Fibroblast of lung (primary cell): ENCODE measurements around the gene SIM1. TPM values are rescaled to one million over a fixed set of nuclear protein-coding genes. Genes with fewer than 3 reads are reported as not detected.

ENCODE experiments used
- DNase-seq, 2 donors: peaks; one replicate each; pipeline versions ENCODE4 v3.0.0 to v3.0.0-alpha.2; 2010; ENCODE audit warnings: low read depth in 2 of 2
- H2AFZ ChIP-seq: 2 replicates; pipeline ENCODE4 v1.5.1; 2012; ENCODE audit warnings: low read length, control low read depth, inconsistent platforms
- H3K27ac ChIP-seq: 2 replicates; pipeline ENCODE4 v1.5.1; 2011; ENCODE audit warnings: low read length, control low read depth; ENCODE audit not compliant: insufficient read depth
- H3K27me3 ChIP-seq: 2 replicates; pipeline ENCODE4 v1.5.1; 2011; ENCODE audit warnings: mild to moderate bottlenecking, low read length; ENCODE audit not compliant: control insufficient read depth, insufficient read depth
- H3K36me3 ChIP-seq: 2 replicates; pipeline ENCODE4 v1.5.1; 2011; ENCODE audit warnings: low read length; ENCODE audit not compliant: control insufficient read depth, insufficient read depth
- H3K4me1 ChIP-seq: 2 replicates; pipeline ENCODE4 v1.5.1; 2011; ENCODE audit warnings: low read length; ENCODE audit not compliant: control insufficient read depth, insufficient read depth; ENCODE audit errors: extremely low read depth
- H3K4me2 ChIP-seq: 2 replicates; pipeline ENCODE4 v1.5.1; 2011; ENCODE audit warnings: low read length, control low read depth; ENCODE audit not compliant: insufficient read depth; ENCODE audit errors: extremely low read depth
- H3K4me3 ChIP-seq, 4 experiments: fragments of 200-600 bp in 1 of 4; sonication (generic) in 1 of 4; replicated peaks in 1 of 4; 2 replicates each; pipeline ENCODE4 v1.5.1; 2011 to 2016; ENCODE audit warnings: low read length in 4 of 4, low read depth in 3 of 4, mild to moderate bottlenecking in 3 of 4, control low read depth in 2 of 4, inconsistent platforms in 1 of 4, mixed read lengths in 1 of 4; ENCODE audit not compliant: insufficient read depth in 1 of 4; ENCODE audit errors: control extremely low read depth in 1 of 4
- H3K79me2 ChIP-seq: 2 replicates; pipeline ENCODE4 v1.5.1; 2012; ENCODE audit warnings: mild to moderate bottlenecking, low read length, inconsistent platforms; ENCODE audit not compliant: control insufficient read depth, insufficient read depth
- H3K9ac ChIP-seq: 2 replicates; pipeline ENCODE4 v1.5.1; 2011; ENCODE audit warnings: mild to moderate bottlenecking, low read length, control low read depth; ENCODE audit not compliant: insufficient read depth
- H3K9me3 ChIP-seq: 2 replicates; pipeline ENCODE4 v1.5.1; 2012; ENCODE audit warnings: low read depth, low read length; ENCODE audit not compliant: control insufficient read depth, insufficient read depth
- H4K20me1 ChIP-seq: 2 replicates; pipeline ENCODE4 v1.5.1; 2011; ENCODE audit warnings: low read length; ENCODE audit not compliant: control insufficient read depth, insufficient read depth; ENCODE audit errors: extremely low read depth
- EZH2 ChIP-seq: IDR thresholded peaks from 2 replicates; pipeline ENCODE4 v1.5.1; 2012; ENCODE audit warnings: low read length, control low read depth, mild to moderate bottlenecking; ENCODE audit errors: missing control alignments
- polyA plus RNA-seq, 2 donors: library from polyadenylated mRNA; depleted of rRNA in 1 of 2; stranded (reverse) in 1 of 2; unstranded in 1 of 2; fragments of >200 nt; gene quantifications; 2 replicates each; pipeline ENCODE4 v1.2.1, GENCODE V29; 2011 to 2012; ENCODE audit warnings: missing spikeins in 1 of 2
- total RNA-seq: library from RNA; depleted of rRNA; stranded (reverse); fragments of >200 nt; gene quantifications from 2 replicates; pipeline ENCODE4 v1.2.1, GENCODE V29; 2014
- TF ChIP-seq, protein P1 (sequence below), 2 donors: IDR thresholded peaks in 1 of 2; conservative IDR thresholded peaks in 1 of 2; 1 replicate in 1 of 2; 2 replicates in 1 of 2; pipeline ENCODE4 v1.5.1; 2011 to 2012; ENCODE audit warnings: low read length in 2 of 2, control low read depth in 1 of 2, inconsistent platforms in 1 of 2, low read depth in 1 of 2, mild to moderate bottlenecking in 1 of 2

The SIM1 gene
- total and polyA plus RNA-seq, 2 donors (not counting 1 experiment from before 2014, with no cell fraction given) = not detected

DNA sequence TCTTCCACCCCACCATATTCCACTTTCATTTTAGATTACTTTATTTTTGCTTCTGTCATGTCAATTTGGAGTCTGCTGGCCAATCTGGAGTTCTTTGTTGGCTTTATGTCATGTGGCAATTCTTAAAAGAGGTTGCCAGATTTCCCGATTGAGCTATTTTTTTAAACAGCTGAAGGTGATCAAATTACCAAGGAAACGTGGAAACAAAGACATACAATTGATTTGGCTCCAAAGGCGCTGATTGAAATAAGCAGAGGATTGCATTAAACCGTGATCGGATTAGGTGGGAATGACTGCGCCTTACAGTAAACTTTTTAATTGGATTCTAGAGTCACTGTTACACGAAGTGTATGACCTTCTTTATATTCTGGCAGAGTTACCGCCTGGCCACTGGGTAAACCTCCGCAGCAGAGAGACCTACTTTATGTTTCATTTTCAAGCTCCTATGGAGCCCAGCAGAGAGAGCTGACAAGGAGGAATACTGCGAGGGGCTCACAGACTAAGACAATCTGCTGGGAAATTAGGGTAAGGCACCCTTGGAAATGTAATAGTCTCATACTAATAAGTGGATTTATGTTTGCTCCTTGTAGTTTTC, 37.9 kb downstream of the SIM1 start:
- DNase-seq = no peak
- no peak overlapping the region for H2AFZ ChIP-seq
- no peaks in the 10 kb centered on the region for H4K20me1 ChIP-seq
- TF ChIP-seq EZH2 = no peak
- TF ChIP-seq, protein P1, sequence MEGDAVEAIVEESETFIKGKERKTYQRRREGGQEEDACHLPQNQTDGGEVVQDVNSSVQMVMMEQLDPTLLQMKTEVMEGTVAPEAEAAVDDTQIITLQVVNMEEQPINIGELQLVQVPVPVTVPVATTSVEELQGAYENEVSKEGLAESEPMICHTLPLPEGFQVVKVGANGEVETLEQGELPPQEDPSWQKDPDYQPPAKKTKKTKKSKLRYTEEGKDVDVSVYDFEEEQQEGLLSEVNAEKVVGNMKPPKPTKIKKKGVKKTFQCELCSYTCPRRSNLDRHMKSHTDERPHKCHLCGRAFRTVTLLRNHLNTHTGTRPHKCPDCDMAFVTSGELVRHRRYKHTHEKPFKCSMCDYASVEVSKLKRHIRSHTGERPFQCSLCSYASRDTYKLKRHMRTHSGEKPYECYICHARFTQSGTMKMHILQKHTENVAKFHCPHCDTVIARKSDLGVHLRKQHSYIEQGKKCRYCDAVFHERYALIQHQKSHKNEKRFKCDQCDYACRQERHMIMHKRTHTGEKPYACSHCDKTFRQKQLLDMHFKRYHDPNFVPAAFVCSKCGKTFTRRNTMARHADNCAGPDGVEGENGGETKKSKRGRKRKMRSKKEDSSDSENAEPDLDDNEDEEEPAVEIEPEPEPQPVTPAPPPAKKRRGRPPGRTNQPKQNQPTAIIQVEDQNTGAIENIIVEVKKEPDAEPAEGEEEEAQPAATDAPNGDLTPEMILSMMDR (conservative IDR thresholded peaks at IDR 0.05 in 1 of 2, IDR thresholded peaks at IDR 0.05 in 1 of 2; ENCODE audit: low read depth in 1 of 2, low read length in 2 of 2) = no peak
- no peak overlapping the region for H3K4me2 ChIP-seq
- H3K36me3 ChIP-seq = no peaks in the 10 kb centered on the region
- no peak overlapping the region for H3K27ac ChIP-seq
- no peaks in the 10 kb centered on the region for H3K27me3 ChIP-seq
- H3K4me3 ChIP-seq = no peak overlapping the region
- no peaks in the 10 kb centered on the region for H3K4me1 ChIP-seq
- H3K79me2 ChIP-seq = no peaks in the 10 kb centered on the region
- no peak overlapping the region for H3K9ac ChIP-seq
- H3K9me3 ChIP-seq = no peaks in the 10 kb centered on the region

DNA sequence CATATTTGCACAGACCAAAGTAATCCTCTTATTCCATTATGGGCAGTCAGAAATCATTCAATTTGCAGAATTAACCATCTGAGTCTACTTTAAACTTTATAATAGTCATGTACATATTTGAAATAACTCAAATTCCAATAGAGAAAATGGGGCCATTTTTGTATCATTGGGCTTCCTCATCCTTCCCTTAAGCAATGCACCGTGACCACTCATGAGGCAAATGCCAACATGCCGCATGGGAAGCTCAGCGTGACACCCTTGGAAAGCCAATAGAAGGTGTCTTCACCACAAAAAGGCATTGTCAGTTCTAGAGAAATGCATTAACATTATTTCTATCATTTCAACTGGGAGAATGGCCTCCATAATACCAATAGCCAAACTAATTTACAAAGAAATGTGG, 38.5 kb downstream of the SIM1 start:
- Histone ChIP-seq H3K4me3 (no peak overlapping the region), H3K79me2 (no peaks in the 10 kb centered on the region), H3K4me1 (no peaks in the 10 kb centered on the region), H3K27ac (no peak overlapping the region), H2AFZ (no peak overlapping the region), H3K36me3 (no peaks in the 10 kb centered on the region), H3K9ac (no peak overlapping the region), H3K27me3 (no peaks in the 10 kb centered on the region), H3K4me2 (no peak overlapping the region), H3K9me3 (no peaks in the 10 kb centered on the region), H4K20me1 (no peaks in the 10 kb centered on the region)
- DNase-seq = no peak
- no peak for TF ChIP-seq EZH2
- TF ChIP-seq, protein P1 (conservative IDR thresholded peaks at IDR 0.05 in 1 of 2, IDR thresholded peaks at IDR 0.05 in 1 of 2; ENCODE audit: low read depth in 1 of 2, low read length in 2 of 2) = no peak

DNA sequence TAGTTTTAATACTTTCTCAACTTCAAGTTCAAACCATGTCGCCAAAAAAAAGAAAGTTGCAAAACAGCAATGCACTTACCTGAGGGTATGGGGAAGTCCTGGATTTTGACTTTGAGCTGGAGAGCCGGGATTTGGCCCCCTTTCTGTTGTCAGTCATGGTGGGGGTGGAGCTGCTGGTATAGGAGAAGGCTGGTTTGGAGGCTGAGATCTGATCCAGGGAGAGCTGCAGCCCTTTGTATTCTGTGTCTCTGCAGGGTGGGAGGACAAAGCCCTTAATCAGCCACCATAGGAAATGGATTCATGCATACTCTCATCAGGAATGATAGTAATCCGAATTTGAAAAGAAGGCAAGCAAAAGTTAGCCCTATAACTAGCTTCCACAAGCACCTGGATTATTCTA, 44.0 kb downstream of the SIM1 start:
- Histone ChIP-seq H3K27ac (no peak overlapping the region), H4K20me1 (no peaks in the 10 kb centered on the region), H3K9me3 (no peaks in the 10 kb centered on the region), H2AFZ (no peak overlapping the region), H3K4me2 (no peak overlapping the region), H3K4me3 (no peak overlapping the region), H3K79me2 (no peaks in the 10 kb centered on the region), H3K4me1 (no peaks in the 10 kb centered on the region), H3K36me3 (no peaks in the 10 kb centered on the region), H3K9ac (no peak overlapping the region), H3K27me3 (no peaks in the 10 kb centered on the region)
- DNase-seq = no peak
- TF ChIP-seq EZH2 = no peak
- TF ChIP-seq, protein P1 (conservative IDR thresholded peaks at IDR 0.05 in 1 of 2, IDR thresholded peaks at IDR 0.05 in 1 of 2; ENCODE audit: low read depth in 1 of 2, low read length in 2 of 2) = no peak
